GM12874 (cell line): Measurements from ENCODE around the gene FILIP1L.

Experiments
- CTCF ChIP-seq: IDR thresholded peaks from 2 replicates; pipeline ENCODE4 v1.5.1; 2011; ENCODE audit warnings: low read depth, mild to moderate bottlenecking, control low read depth, low read length, moderate library complexity; ENCODE audit not compliant: insufficient read depth

The FILIP1L gene

GRCh38 chr3:100010087-100010417 lies 104.2 kb downstream of the FILIP1L start:
- no peak for TF ChIP-seq CTCF

GRCh38 chr3:100009276-100010086 lies 104.8 kb downstream of the FILIP1L start:
- no peak for TF ChIP-seq CTCF

- no peak for TF ChIP-seq CTCF
Measured at GRCh38 chr3:100008081-100008698, 106.1 kb downstream of the FILIP1L start.

GRCh38 chr3:100007313-100007712 lies 107.0 kb downstream of the FILIP1L start:
- TF ChIP-seq CTCF: no peak

GRCh38 chr3:100006570-100007271 lies 107.6 kb downstream of the FILIP1L start:
- no peak for TF ChIP-seq CTCF

GRCh38 chr3:100005665-100006393 lies 108.5 kb downstream of the FILIP1L start:
- TF ChIP-seq CTCF: no peak

GRCh38 chr3:100004931-100005330 lies 109.4 kb downstream of the FILIP1L start:
- TF ChIP-seq CTCF: no peak
